MCF 10A (cell line): Measurements from ENCODE around the gene SLC17A9. TPM values are rescaled to one million over a fixed set of nuclear protein-coding genes. Genes with fewer than 3 reads are reported as not detected.
A peak's percentile ranks its signal among the peaks of the same experiment; 100 is the strongest.

Source experiments
- BruUV-seq: library from RNA; stranded (reverse); fragments of 400-500 nt; replicated peaks from 2 replicates; lab custom pipeline; 2021; lab: Mats Ljungman, UMichigan
- CTCF ChIA-PET: fragments of 300-600 bp; sonication (Branson Sonifier 250); formaldehyde crosslinking; extraction: SDS; loops from one replicate; lab custom pipeline; 2021; ENCODE audit warnings: antibody characterized with exemption, inconsistent platforms; lab: Yijun Ruan, JAX
- POLR2A ChIA-PET: fragments of 300-600, 350-650 bp; sonication (Branson Sonifier 250); formaldehyde crosslinking; extraction: SDS; loops from one replicate; lab custom pipeline; 2020; ENCODE audit warnings: antibody characterized with exemption, inconsistent platforms; lab: Yijun Ruan, JAX
- DNase-seq: peaks from one replicate; pipeline ENCODE4 v3.0.0-alpha.2; 2018; ENCODE audit not compliant: unreplicated experiment
- H3K27ac Mint-ChIP-seq: one replicate; pipeline ENCODE4 v1.8.0; 2022; ENCODE audit warnings: mild to moderate bottlenecking, low read depth, mixed read lengths; ENCODE audit not compliant: unreplicated experiment
- H3K27me3 Mint-ChIP-seq: one replicate; pipeline ENCODE4 v1.8.0; 2022; ENCODE audit warnings: mixed read lengths; ENCODE audit not compliant: insufficient read depth, unreplicated experiment
- H3K36me3 Mint-ChIP-seq: one replicate; pipeline ENCODE4 v1.8.0; 2022; ENCODE audit warnings: mild to moderate bottlenecking, moderate library complexity, mixed read lengths; ENCODE audit not compliant: insufficient read depth, unreplicated experiment
- H3K4me1 Mint-ChIP-seq: one replicate; pipeline ENCODE4 v1.8.0; 2022; ENCODE audit warnings: mixed read lengths; ENCODE audit not compliant: insufficient read depth, unreplicated experiment
- H3K4me3 Mint-ChIP-seq: one replicate; pipeline ENCODE4 v1.8.0; 2022; ENCODE audit warnings: mild to moderate bottlenecking, moderate library complexity, mixed read lengths; ENCODE audit not compliant: unreplicated experiment
- H3K9me3 Mint-ChIP-seq: one replicate; pipeline ENCODE4 v1.8.0; 2022; ENCODE audit warnings: mixed read lengths; ENCODE audit not compliant: unreplicated experiment
- CTCF ChIP-seq: fragments of 200-600 bp; IDR thresholded peaks from one replicate; pipeline ENCODE4 v1.8.0; 2022; ENCODE audit warnings: antibody characterized with exemption, mild to moderate bottlenecking; ENCODE audit not compliant: unreplicated experiment
- intact Hi-C: fragments of 100-400 bp; cut with micrococcal nuclease; formaldehyde crosslinking; loops from 2 replicates; pipeline ENCODE4 v1.14.1; 2022
- total RNA-seq: library from RNA; stranded (reverse); gene quantifications from 2 replicates; pipeline ENCODE4 v1.2.3, GENCODE V29; 2022

Gene SLC17A9
- total RNA-seq, 1 experiment from 2014 or later: 0.07 TPM

GRCh38 chr20:62911701-62912280 lies 40.7 kb upstream of the SLC17A9 start:
- H3K36me3 Mint-ChIP-seq: peaks cover 79% of the 10 kb centered on the region
- CTCF ChIA-PET: interaction anchor here (0.9 to 5.3 kb wide), 4 partner anchors 9 to 19 kb away, joined by 3 to 54 read pairs (median 9); no protein-coding TSS in a partner anchor

GRCh38 chr20:62913043-62913630 lies 39.4 kb upstream of the SLC17A9 start:
- DNase-seq: no peak
- no TSS peak for BruUV-seq
- intact Hi-C loops: no loop called here
- Mint-ChIP-seq H3K36me3 (peaks cover 67% of the 10 kb centered on the region), H3K27ac (no peak overlapping the region), H3K4me3 (no peak overlapping the region), H3K27me3 (no peaks in the 10 kb centered on the region), H3K9me3 (no peaks in the 10 kb centered on the region), H3K4me1 (peaks cover 21% of the 10 kb centered on the region)
- ChIA-PET CTCF (interaction anchor here (0.8 to 5.3 kb wide), 5 partner anchors 10 to 37 kb away, joined by 3 to 54 read pairs (median 4); no protein-coding TSS in a partner anchor), POLR2A (interaction anchor here (0.6 to 4.5 kb wide), 3 partner anchors 10 to 23 kb away, joined by 3 to 29 read pairs (median 3); no protein-coding TSS in a partner anchor)
- no peak for TF ChIP-seq CTCF

More at GRCh38 chr20:62911701-62912280, 40.7 kb upstream of the SLC17A9 start:
- DNase-seq: no peak
- peaks cover 9% of the 10 kb centered on the region for H3K4me1 Mint-ChIP-seq
- H3K27ac Mint-ChIP-seq: no peak overlapping the region
- no peak for TF ChIP-seq CTCF
- intact Hi-C loops: no loop called here
- no peaks in the 10 kb centered on the region for H3K27me3 Mint-ChIP-seq
- POLR2A ChIA-PET: interaction anchor here (0.7 to 4.5 kb wide), 7 partner anchors 9 to 60 kb away, joined by 3 to 29 read pairs (median 5); no protein-coding TSS in a partner anchor
- H3K9me3 Mint-ChIP-seq: no peaks in the 10 kb centered on the region
- H3K4me3 Mint-ChIP-seq: no peak overlapping the region
- BruUV-seq: no TSS peak

GRCh38 chr20:62914436-62914835 lies 38.1 kb upstream of the SLC17A9 start:
- Mint-ChIP-seq H3K27ac (peak overlapping the region; percentile 84), H3K4me3 (no peak overlapping the region), H3K9me3 (no peaks in the 10 kb centered on the region), H3K27me3 (no peaks in the 10 kb centered on the region), H3K4me1 (peaks cover 31% of the 10 kb centered on the region), H3K36me3 (peaks cover 54% of the 10 kb centered on the region)
- no TSS peak for BruUV-seq
- no peak for TF ChIP-seq CTCF
- DNase-seq: no peak
- ChIA-PET CTCF (interaction anchor here (1.0 to 5.3 kb wide), 5 partner anchors 9 to 21 kb away, joined by 3 to 54 read pairs (median 4); no protein-coding TSS in a partner anchor), POLR2A (interaction anchor here (0.7 to 4.5 kb wide), 4 partner anchors 12 to 58 kb away, joined by 3 to 29 read pairs (median 13); partner anchors contain the start of genes DIDO1 and GID8)
- intact Hi-C loops: no loop called here

GRCh38 chr20:62914970-62915457 lies 37.5 kb upstream of the SLC17A9 start:
- Mint-ChIP-seq H3K36me3 (peaks cover 49% of the 10 kb centered on the region), H3K9me3 (no peaks in the 10 kb centered on the region), H3K27me3 (no peaks in the 10 kb centered on the region), H3K27ac (peak overlapping the region; percentile 84), H3K4me1 (peaks cover 31% of the 10 kb centered on the region), H3K4me3 (no peak overlapping the region)
- intact Hi-C loops: no loop called here
- DNase-seq: no peak
- TF ChIP-seq CTCF: no peak
- CTCF ChIA-PET: interaction anchor here (0.6 to 5.3 kb wide), 5 partner anchors 7 to 853 kb away, joined by 3 to 54 read pairs (median 4); no protein-coding TSS in a partner anchor
- no TSS peak for BruUV-seq
- POLR2A ChIA-PET: interaction anchor here (0.7 to 4.5 kb wide), 5 partner anchors 11 to 57 kb away, joined by 3 to 29 read pairs (median 6); partner anchors contain the start of genes DIDO1 and GID8
